HEK293 (cell line): ENCODE measurements around the gene MRPL32.

Source experiments
- CTCF ChIA-PET: fragments of 350-600 bp; formaldehyde crosslinking; extraction: SDS; loops from one replicate; lab custom pipeline; 2021; ENCODE audit warnings: antibody characterized with exemption; lab: Yijun Ruan, JAX
- POLR2A ChIA-PET: fragments of 300-600 bp; formaldehyde crosslinking; extraction: SDS; loops from one replicate; lab custom pipeline; 2020; ENCODE audit warnings: antibody characterized with exemption, inconsistent platforms; lab: Yijun Ruan, JAX
- H3K27ac ChIP-seq: fragments of 200-500 bp; sonication (Bioruptor generic); 2 replicates; pipeline ENCODE4 v1.5.1; 2014; ENCODE audit warnings: low read depth, low read length, control low read depth, inconsistent platforms; ENCODE audit errors: extremely low read depth
- H3K36me3 ChIP-seq, 2 experiments: fragments of 200-500 bp in 1 of 2; sonication (Bioruptor generic) in 1 of 2; 1 replicate in 1 of 2; 2 replicates in 1 of 2; pipeline ENCODE4 v1.5.1; 2014 to 2017; ENCODE audit warnings: inconsistent platforms in 2 of 2, low read length in 2 of 2; ENCODE audit not compliant: control insufficient read depth in 2 of 2, insufficient read depth in 1 of 2
- H3K4me1 ChIP-seq: fragments of 200-500 bp; sonication (Bioruptor generic); 2 replicates; pipeline ENCODE4 v1.5.1; 2014; ENCODE audit warnings: mild to moderate bottlenecking, low read length, inconsistent platforms; ENCODE audit not compliant: control insufficient read depth, insufficient read depth
- H3K4me3 ChIP-seq: 2 replicates; pipeline ENCODE4 v1.5.1; 2011; ENCODE audit warnings: low read depth, mild to moderate bottlenecking, control low read depth, low read length, moderate library complexity
- H3K9me3 ChIP-seq: fragments of 200-500 bp; sonication (Bioruptor generic); 2 replicates; pipeline ENCODE4 v1.5.1; 2014; ENCODE audit warnings: low read depth, low read length, inconsistent platforms; ENCODE audit not compliant: control insufficient read depth, insufficient read depth
- ATF2 ChIP-seq: fragments of 450-650 bp; formaldehyde crosslinking; IDR thresholded peaks from 2 replicates; pipeline ENCODE4 v1.5.1; 2016; ENCODE audit warnings: missing biosample characterization, missing genetic modification characterization, low read depth
- IKZF3 ChIP-seq: fragments of 450-650 bp; IDR thresholded peaks from 2 replicates; pipeline ENCODE4 v1.5.0; 2018; ENCODE audit warnings: missing biosample characterization, mild to moderate bottlenecking, missing genetic modification characterization, moderate library complexity
- INSM2 ChIP-seq: fragments of 450-650 bp; formaldehyde crosslinking; IDR thresholded peaks from 2 replicates; pipeline ENCODE4 v1.5.1; 2016; ENCODE audit warnings: missing biosample characterization, missing genetic modification characterization
- KLF16 ChIP-seq: fragments of 450-650 bp; formaldehyde crosslinking; IDR thresholded peaks from 2 replicates; pipeline ENCODE4 v1.5.1; 2017; ENCODE audit warnings: missing biosample characterization, missing genetic modification characterization
- PRDM4 ChIP-seq: fragments of 450-650 bp; formaldehyde crosslinking; IDR thresholded peaks from 2 replicates; pipeline ENCODE4 v1.5.1; 2017; ENCODE audit warnings: missing biosample characterization, missing genetic modification characterization
- REPIN1 ChIP-seq: fragments of 450-650 bp; formaldehyde crosslinking; IDR thresholded peaks from 2 replicates; pipeline ENCODE4 v1.5.1; 2017; ENCODE audit warnings: missing biosample characterization, missing genetic modification characterization, low read depth
- SP2 ChIP-seq: fragments of 450-650 bp; formaldehyde crosslinking; IDR thresholded peaks from 2 replicates; pipeline ENCODE4 v1.5.1; 2016; ENCODE audit warnings: missing biosample characterization, missing genetic modification characterization
- ZNF112 ChIP-seq: fragments of 450-650 bp; formaldehyde crosslinking; IDR thresholded peaks from 2 replicates; pipeline ENCODE4 v1.5.0; 2017; ENCODE audit warnings: missing biosample characterization, missing genetic modification characterization
- ZNF121 ChIP-seq: fragments of 450-650 bp; formaldehyde crosslinking; IDR thresholded peaks from 2 replicates; pipeline ENCODE4 v1.5.1; 2016; ENCODE audit warnings: missing biosample characterization, missing genetic modification characterization
- ZNF19 ChIP-seq: fragments of 450-650 bp; formaldehyde crosslinking; IDR thresholded peaks from 2 replicates; pipeline ENCODE4; 2016; ENCODE audit warnings: missing biosample characterization, missing genetic modification characterization, low read depth
- ZNF2 ChIP-seq: fragments of 450-650 bp; formaldehyde crosslinking; IDR thresholded peaks from 2 replicates; pipeline ENCODE4 v1.5.1; 2016; ENCODE audit warnings: missing biosample characterization, missing genetic modification characterization
- ZNF311 ChIP-seq: fragments of 450-650 bp; formaldehyde crosslinking; IDR thresholded peaks from 2 replicates; pipeline ENCODE4 v1.5.1; 2017; ENCODE audit warnings: missing biosample characterization, missing genetic modification characterization, borderline replicate concordance
- ZNF48 ChIP-seq: fragments of 450-650 bp; formaldehyde crosslinking; IDR thresholded peaks from 2 replicates; pipeline ENCODE4 v1.5.1; 2016; ENCODE audit warnings: missing biosample characterization, missing genetic modification characterization
- ZNF518A ChIP-seq: fragments of 450-650 bp; formaldehyde crosslinking; conservative IDR thresholded peaks from 2 replicates; pipeline ENCODE4 v1.5.1; 2016; ENCODE audit warnings: low read depth, missing biosample characterization, missing genetic modification characterization
- ZNF549 ChIP-seq: fragments of 450-650 bp; IDR thresholded peaks from 2 replicates; pipeline ENCODE4 v1.5.1; 2018; ENCODE audit warnings: missing biosample characterization, missing genetic modification characterization, mild to moderate bottlenecking, inconsistent platforms, moderate library complexity
- ZNF639 ChIP-seq: fragments of 450-650 bp; formaldehyde crosslinking; IDR thresholded peaks from 2 replicates; pipeline ENCODE4 v1.5.1; 2016; ENCODE audit warnings: missing biosample characterization, missing genetic modification characterization
- ZNF645 ChIP-seq: fragments of 450-650 bp; formaldehyde crosslinking; IDR thresholded peaks from 2 replicates; pipeline ENCODE4; 2016; ENCODE audit warnings: missing biosample characterization, missing genetic modification characterization
- ZSCAN4 ChIP-seq: fragments of 450-650 bp; formaldehyde crosslinking; IDR thresholded peaks from 2 replicates; pipeline ENCODE4 v1.5.1; 2017; ENCODE audit warnings: missing biosample characterization, missing genetic modification characterization

MRPL32 gene

GRCh38 chr7:42913591-42913990 is 18.6 kb upstream of the MRPL32 start (continued):
- TF ChIP-seq ZNF112 (tag by site-specific recombination) (no peak), PRDM4 (no peak), SP2 (no peak), ZNF19 (tag by site-specific recombination) (no peak), ZNF645 (tag by site-specific recombination) (no peak)

- H3K4me1 ChIP-seq = no peaks in the 10 kb centered on the region
- no peaks in the 10 kb centered on the region for H3K9me3 ChIP-seq
- CTCF ChIA-PET = interaction anchor here (0.6 to 1.1 kb wide), 2 partner anchors 974 to 1080 kb away, joined by 3 read pairs; no protein-coding TSS in a partner anchor
- TF ChIP-seq KLF16 (tag by site-specific recombination) = no peak
- TF ChIP-seq ZNF121 (tag by site-specific recombination) = peak; percentile 74
- TF ChIP-seq ATF2 = no peak
- TF ChIP-seq INSM2 (tag by site-specific recombination) = no peak
- H3K36me3 ChIP-seq = peaks cover 15 to 47% of the 10 kb centered on the region in 2 experiments
- POLR2A ChIA-PET = no interaction called here
- no peak overlapping the region for H3K4me3 ChIP-seq
- H3K27ac ChIP-seq = no peak overlapping the region
Measured at GRCh38 chr7:42914009-42914408, 18.2 kb upstream of the MRPL32 start.

- CTCF ChIA-PET = interaction anchor here (0.6 to 1.5 kb wide), 2 partner anchors 974 to 1080 kb away, joined by 3 to 5 read pairs; no protein-coding TSS in a partner anchor
- no peaks in the 10 kb centered on the region for H3K4me1 ChIP-seq
- H3K9me3 ChIP-seq = no peaks in the 10 kb centered on the region
- no peak overlapping the region for H3K4me3 ChIP-seq
- no peak overlapping the region for H3K27ac ChIP-seq
- peaks cover 20 to 52% of the 10 kb centered on the region in 2 experiments for H3K36me3 ChIP-seq
- POLR2A ChIA-PET = interaction anchor here (1.4 kb wide), 1 partner anchor 14 kb away, joined by 4 read pairs; no protein-coding TSS in a partner anchor
- no peak for TF ChIP-seq ZNF639 (tag by site-specific recombination)
- no peak for TF ChIP-seq ZNF311 (tag by site-specific recombination)
- no peak for TF ChIP-seq ZNF549 (tag by site-specific recombination)
- TF ChIP-seq ZNF48 = no peak
- no peak for TF ChIP-seq ZSCAN4 (tag by site-specific recombination)
- no peak for TF ChIP-seq REPIN1 (tag by site-specific recombination)
- TF ChIP-seq ZNF2 (tag by site-specific recombination) = no peak
- TF ChIP-seq ZNF518A (tag by site-specific recombination) = no peak
- TF ChIP-seq IKZF3 = no peak
Measured at GRCh38 chr7:42914421-42915045, 17.6 kb upstream of the MRPL32 start.
